ENCODE data around the gene CCDC38.

CCDC38 gene

GRCh38 chr12:95960241-95960640 is 17.8 kb upstream of the CCDC38 start:
- no peak for DNase-seq

- no peak for DNase-seq
These were observed 16.7 kb upstream of the CCDC38 start for GRCh38 chr12:95959107-95959506.

- no peak for DNase-seq
These were observed 14.2 kb upstream of the CCDC38 start for GRCh38 chr12:95956557-95957145.

GRCh38 chr12:95955549-95956159 is 13.2 kb upstream of the CCDC38 start:
- DNase-seq = no peak

- no peak for DNase-seq
These were observed 10.6 kb upstream of the CCDC38 start for GRCh38 chr12:95953000-95953399.

GRCh38 chr12:95951515-95951914 is 9.1 kb upstream of the CCDC38 start:
- DNase-seq = no peak

- no peak for DNase-seq
These were observed 7.2 kb upstream of the CCDC38 start for GRCh38 chr12:95949477-95950206.

GRCh38 chr12:95944108-95944704 is 1.8 kb upstream of the CCDC38 start:
- no peak for DNase-seq

- DNase-seq = peak; percentile 59
These were observed 972 bp upstream of the CCDC38 start, which contains the start of gene AMDHD1 for GRCh38 chr12:95943330-95943842. TSS of gene AMDHD1 (plus strand) at chr12:95943331. CDS start at chr12:95943399, 68 bp downstream.

GRCh38 chr12:95942101-95942523 is 302 bp downstream of the CCDC38 start:
- peak; percentile 4 for DNase-seq

GRCh38 chr12:95940514-95940913 is 1.9 kb downstream of the CCDC38 start:
- DNase-seq = no peak

GRCh38 chr12:95922231-95922630 is 20.2 kb downstream of the CCDC38 start:
- DNase-seq = no peak

GRCh38 chr12:95919110-95919509 is 23.3 kb downstream of the CCDC38 start:
- no peak for DNase-seq

- DNase-seq = peak; percentile 48
These were observed 24.0 kb downstream of the CCDC38 start for GRCh38 chr12:95918194-95918993.

GRCh38 chr12:95909871-95910270 is 32.5 kb downstream of the CCDC38 start:
- no peak for DNase-seq

GRCh38 chr12:95908573-95908972 is 33.8 kb downstream of the CCDC38 start:
- no peak for DNase-seq

- DNase-seq = no peak
These were observed 44.3 kb downstream of the CCDC38 start for GRCh38 chr12:95898081-95898480.

- no peak for DNase-seq
These were observed 45.6 kb downstream of the CCDC38 start for GRCh38 chr12:95896846-95897245.

GRCh38 chr12:95890958-95891357 is 51.5 kb downstream of the CCDC38 start:
- no peak for DNase-seq

- DNase-seq = no peak
These were observed 55.1 kb downstream of the CCDC38 start for GRCh38 chr12:95887311-95887710.

GRCh38 chr12:95884998-95885397 is 57.4 kb downstream of the CCDC38 start:
- no peak for DNase-seq

GRCh38 chr12:95882873-95883272 is 59.5 kb downstream of the CCDC38 start:
- no peak for DNase-seq

GRCh38 chr12:95882080-95882479 is 60.3 kb downstream of the CCDC38 start:
- no peak for DNase-seq
